ENCODE results near the gene SUCO. TPM values are rescaled to one million over a fixed set of nuclear protein-coding genes. Genes with fewer than 3 reads are reported as not detected.

Gene SUCO
- total RNA-seq, 4 donors from 2014 or later, result 5.8 to 11.3 (median 6.4) TPM

GRCh38 chr1:172623748-172624147 is 90.8 kb downstream of the SUCO start:
- DNase-seq (no peak), ATAC-seq (no peak)
- no peaks in the 10 kb centered on the region for H3K27me3 ChIP-seq
- no peaks in the 10 kb centered on the region for H3K36me3 ChIP-seq
- H3K4me3 ChIP-seq, result no peak overlapping the region
- in situ Hi-C loops (cut with MboI; ENCODE audit: low sequenced_read_pairs in 4 of 4), result no loop called here
- intact Hi-C loops (cut with DNase I; ENCODE audit: low total_unique reads), result no loop called here
- TF ChIP-seq POLR2A (IDR thresholded peaks at IDR 0.05), result no peak
- TF ChIP-seq CTCF (IDR thresholded peaks at IDR 0.05 in 4 of 5, conservative IDR thresholded peaks at IDR 0.05 in 1 of 5), result no peak
- no peak overlapping the region for H3K27ac ChIP-seq
- H3K4me1 ChIP-seq, result no peaks in the 10 kb centered on the region
- peaks cover 0 to 4% (median 0%) of the 10 kb centered on the region in 3 donors for H3K9me3 ChIP-seq

GRCh38 chr1:172626845-172627244 is 93.9 kb downstream of the SUCO start:
- Histone ChIP-seq H3K27ac (no peak overlapping the region), H3K4me3 (no peak overlapping the region), H3K9me3 (no peaks in the 10 kb centered on the region), H3K36me3 (no peaks in the 10 kb centered on the region), H3K27me3 (no peaks in the 10 kb centered on the region), H3K4me1 (no peaks in the 10 kb centered on the region)
- TF ChIP-seq POLR2A (IDR thresholded peaks at IDR 0.05) (no peak), CTCF (IDR thresholded peaks at IDR 0.05 in 4 of 5, conservative IDR thresholded peaks at IDR 0.05 in 1 of 5) (no peak)
- ATAC-seq (no peak), DNase-seq (no peak)
- intact Hi-C loops (cut with DNase I; ENCODE audit: low total_unique reads) (no loop called here), in situ Hi-C loops (cut with MboI; ENCODE audit: low sequenced_read_pairs in 4 of 4) (no loop called here)

GRCh38 chr1:172627702-172628101 is 94.8 kb downstream of the SUCO start:
- no peaks in the 10 kb centered on the region for H3K9me3 ChIP-seq
- no peaks in the 10 kb centered on the region for H3K36me3 ChIP-seq
- no peak for TF ChIP-seq POLR2A (IDR thresholded peaks at IDR 0.05)
- TF ChIP-seq CTCF (IDR thresholded peaks at IDR 0.05 in 4 of 5, conservative IDR thresholded peaks at IDR 0.05 in 1 of 5), result no peak
- H3K4me3 ChIP-seq, result no peak overlapping the region
- no peaks in the 10 kb centered on the region for H3K27me3 ChIP-seq
- no peak overlapping the region for H3K27ac ChIP-seq
- H3K4me1 ChIP-seq, result no peaks in the 10 kb centered on the region
- ATAC-seq (no peak), DNase-seq (no peak)
- intact Hi-C loops (cut with DNase I; ENCODE audit: low total_unique reads), result no loop called here
- in situ Hi-C loops (cut with MboI; ENCODE audit: low sequenced_read_pairs in 4 of 4), result no loop called here

- in situ Hi-C loops (cut with MboI; ENCODE audit: low sequenced_read_pairs in 4 of 4) (no loop called here), intact Hi-C loops (cut with DNase I; ENCODE audit: low total_unique reads) (no loop called here)
- Histone ChIP-seq H3K27me3 (no peaks in the 10 kb centered on the region), H3K36me3 (no peaks in the 10 kb centered on the region), H3K27ac (no peak overlapping the region), H3K9me3 (no peaks in the 10 kb centered on the region), H3K4me3 (no peak overlapping the region), H3K4me1 (no peaks in the 10 kb centered on the region)
- no peak for ATAC-seq
- DNase-seq, result no peak
- TF ChIP-seq POLR2A (IDR thresholded peaks at IDR 0.05), result no peak
- no peak for TF ChIP-seq CTCF (IDR thresholded peaks at IDR 0.05 in 4 of 5, conservative IDR thresholded peaks at IDR 0.05 in 1 of 5)
Observed at GRCh38 chr1:172628401-172628800, 95.5 kb downstream of the SUCO start.

GRCh38 chr1:172629170-172629569 is 96.2 kb downstream of the SUCO start:
- in situ Hi-C loops (cut with MboI; ENCODE audit: low sequenced_read_pairs in 4 of 4) (no loop called here), intact Hi-C loops (cut with DNase I; ENCODE audit: low total_unique reads) (no loop called here)
- no peaks in the 10 kb centered on the region for H3K9me3 ChIP-seq
- H3K27ac ChIP-seq, result no peak overlapping the region
- H3K36me3 ChIP-seq, result no peaks in the 10 kb centered on the region
- ATAC-seq, result no peak
- no peaks in the 10 kb centered on the region for H3K27me3 ChIP-seq
- TF ChIP-seq POLR2A (IDR thresholded peaks at IDR 0.05) (no peak), CTCF (IDR thresholded peaks at IDR 0.05 in 4 of 5, conservative IDR thresholded peaks at IDR 0.05 in 1 of 5) (no peak)
- H3K4me1 ChIP-seq, result no peaks in the 10 kb centered on the region
- no peak overlapping the region for H3K4me3 ChIP-seq
- DNase-seq, result no peak

Data from gastrocnemius medialis (tissue), 4 donors.